ENCODE data around the gene PHOSPHO1. TPM values are rescaled to one million over a fixed set of nuclear protein-coding genes. Genes with fewer than 3 reads are reported as not detected.
A peak's percentile ranks its signal among the peaks of the same experiment; 100 is the strongest.
"Not testable (repeated sequence)": the region's sequence is repeated elsewhere in the genome, so short reads cannot be mapped to it uniquely, and the experiment has no call there.

Gene PHOSPHO1
- not detected in 2 replicates for total RNA-seq (2022)
- Bru-seq, nascent RNA, result not detected
- not detected for BruChase-seq, experiment 1, labeled RNA remaining after a 6-hour chase
- not detected for BruChase-seq, experiment 2, labeled RNA remaining after a 2-hour chase
- long read RNA-seq, result 0 reads

GRCh38 chr17:49230636-49231562 is at the start of gene PHOSPHO1:
PHOSPHO1 (minus strand) TSS chr17:49230787; CDS start chr17:49226691, 4,096 bp downstream.
- Mint-ChIP-seq H3K4me3 (ENCODE audit: unreplicated experiment) (peak within 1 kb of the TSS; percentile 59), H3K9me3 (ENCODE audit: unreplicated experiment) (no peaks in the 10 kb centered on the region), H3K4me1 (ENCODE audit: insufficient read depth, unreplicated experiment) (no peaks in the 10 kb centered on the region), H3K27ac (ENCODE audit: low read depth, unreplicated experiment) (no peak within 1 kb of the TSS), H3K27me3 (ENCODE audit: insufficient read depth, unreplicated experiment) (peaks cover 13% of the 10 kb centered on the region), H3K36me3 (ENCODE audit: insufficient read depth, unreplicated experiment) (no peaks in the 10 kb centered on the region)
- intact Hi-C loops (cut with micrococcal nuclease), result no loop called here
- ChIA-PET CTCF (no interaction called here), POLR2A (interaction anchor here (0.6 kb wide), 1 partner anchor 288 kb away, joined by 3 read pairs; no protein-coding TSS in a partner anchor)
- BruUV-seq (replicated peaks), result no TSS peak
- DNase-seq (ENCODE audit: unreplicated experiment), result peak; percentile 54
- TF ChIP-seq CTCF (IDR thresholded peaks at IDR 0.05; ENCODE audit: unreplicated experiment), result no peak

- no peak for DNase-seq (ENCODE audit: unreplicated experiment)
- H3K27ac Mint-ChIP-seq (ENCODE audit: low read depth, unreplicated experiment), result no peak overlapping the region
- ChIA-PET POLR2A (interaction anchor here (0.7 kb wide), 1 partner anchor 70 kb away, joined by 3 read pairs; no protein-coding TSS in a partner anchor), CTCF (interaction anchor here (0.6 to 1.0 kb wide), 4 partner anchors 10 to 221 kb away, joined by 3 to 5 read pairs (median 4); no protein-coding TSS in a partner anchor)
- no peaks in the 10 kb centered on the region for H3K9me3 Mint-ChIP-seq (ENCODE audit: unreplicated experiment)
- H3K27me3 Mint-ChIP-seq (ENCODE audit: insufficient read depth, unreplicated experiment), result no peaks in the 10 kb centered on the region
- no peak for TF ChIP-seq CTCF (IDR thresholded peaks at IDR 0.05; ENCODE audit: unreplicated experiment)
- H3K4me1 Mint-ChIP-seq (ENCODE audit: insufficient read depth, unreplicated experiment), result peaks cover 7% of the 10 kb centered on the region
- intact Hi-C loops (cut with micrococcal nuclease), result no loop called here
- BruUV-seq (replicated peaks), result no TSS peak
- H3K4me3 Mint-ChIP-seq (ENCODE audit: unreplicated experiment), result no peak overlapping the region
- no peaks in the 10 kb centered on the region for H3K36me3 Mint-ChIP-seq (ENCODE audit: insufficient read depth, unreplicated experiment)
These were observed 49.5 kb upstream of the PHOSPHO1 start for GRCh38 chr17:49280061-49280460.

GRCh38 chr17:49279263-49280015 is 48.9 kb upstream of the PHOSPHO1 start:
- H3K4me1 Mint-ChIP-seq (ENCODE audit: insufficient read depth, unreplicated experiment); H3K9me3 Mint-ChIP-seq (ENCODE audit: unreplicated experiment); BruUV-seq (replicated peaks); H3K27ac Mint-ChIP-seq (ENCODE audit: low read depth, unreplicated experiment); POLR2A ChIA-PET; H3K27me3 Mint-ChIP-seq (ENCODE audit: insufficient read depth, unreplicated experiment); intact Hi-C loops (cut with micrococcal nuclease); H3K4me3 Mint-ChIP-seq (ENCODE audit: unreplicated experiment); DNase-seq (ENCODE audit: unreplicated experiment); H3K36me3 Mint-ChIP-seq (ENCODE audit: insufficient read depth, unreplicated experiment): not testable (repeated sequence)
- CTCF ChIA-PET, result interaction anchor here (0.6 to 1.0 kb wide), 6 partner anchors 12 to 807 kb away, joined by 3 to 5 read pairs (median 3); no protein-coding TSS in a partner anchor

GRCh38 chr17:49278076-49278475 is 47.5 kb upstream of the PHOSPHO1 start:
- no peak for TF ChIP-seq CTCF (IDR thresholded peaks at IDR 0.05; ENCODE audit: unreplicated experiment)
- intact Hi-C loops (cut with micrococcal nuclease), result no loop called here
- Mint-ChIP-seq H3K27ac (ENCODE audit: low read depth, unreplicated experiment) (no peak overlapping the region), H3K4me1 (ENCODE audit: insufficient read depth, unreplicated experiment) (peaks cover 7% of the 10 kb centered on the region), H3K4me3 (ENCODE audit: unreplicated experiment) (no peak overlapping the region), H3K36me3 (ENCODE audit: insufficient read depth, unreplicated experiment) (no peaks in the 10 kb centered on the region), H3K9me3 (ENCODE audit: unreplicated experiment) (no peaks in the 10 kb centered on the region), H3K27me3 (ENCODE audit: insufficient read depth, unreplicated experiment) (no peaks in the 10 kb centered on the region)
- ChIA-PET CTCF (no interaction called here), POLR2A (interaction anchor here (0.5 to 1.0 kb wide), 3 partner anchors 15 to 1888 kb away, joined by 3 read pairs; partner anchors contain the start of gene NME2)
- DNase-seq (ENCODE audit: unreplicated experiment), result no peak
- no TSS peak for BruUV-seq (replicated peaks)
